ENCODE data around the gene LDLRAP1.

- TF ChIP-seq GATA2 (IDR thresholded peaks at IDR 0.05; ENCODE audit: low read depth, low read length) (no peak), GATA3 (IDR thresholded peaks at IDR 0.05; ENCODE audit: low read depth, low read length) (no peak)
Measured at GRCh38 chr1:25573591-25573930, 30.2 kb downstream of the LDLRAP1 start.
